Islet of Langerhans (tissue), 1 donor: ENCODE results near the gene INPP1.
A peak's percentile ranks its signal among the peaks of the same experiment; 100 is the strongest.

ENCODE experiments used
- FAIRE-seq: peaks from one replicate; lab custom pipeline; 2011; peaks lifted over from hg19 to GRCh38; lab: Jason Lieb, UNC

The INPP1 gene

GRCh38 chr2:190362894-190363293, 19.5 kb downstream of the INPP1 start:
- no peak for FAIRE-seq

- FAIRE-seq = no peak
These were observed 22.3 kb downstream of the INPP1 start for GRCh38 chr2:190365499-190366204.

GRCh38 chr2:190366248-190366753, 22.9 kb downstream of the INPP1 start:
- FAIRE-seq = no peak

GRCh38 chr2:190367091-190367490, 23.7 kb downstream of the INPP1 start:
- FAIRE-seq = no peak

GRCh38 chr2:190369635-190370034, 26.2 kb downstream of the INPP1 start:
- no peak for FAIRE-seq

- FAIRE-seq = no peak
These were observed 32.7 kb downstream of the INPP1 start for GRCh38 chr2:190376083-190376482.

GRCh38 chr2:190376591-190377245, 33.3 kb downstream of the INPP1 start:
- FAIRE-seq = no peak

GRCh38 chr2:190378880-190379237, 35.5 kb downstream of the INPP1 start:
- FAIRE-seq = no peak

GRCh38 chr2:190379249-190379964, 36.0 kb downstream of the INPP1 start:
- no peak for FAIRE-seq

- FAIRE-seq = no peak
These were observed 37.6 kb downstream of the INPP1 start for GRCh38 chr2:190380962-190381412.

- FAIRE-seq = peak; percentile 84
These were observed 39.5 kb downstream of the INPP1 start for GRCh38 chr2:190382851-190383250.

- FAIRE-seq = no peak
These were observed 44.0 kb downstream of the INPP1 start for GRCh38 chr2:190387422-190387821.

- no peak for FAIRE-seq
These were observed 52.9 kb downstream of the INPP1 start for GRCh38 chr2:190396271-190396670.

GRCh38 chr2:190402986-190403603, 59.7 kb downstream of the INPP1 start:
- FAIRE-seq = no peak

GRCh38 chr2:190404487-190404886, 61.1 kb downstream of the INPP1 start:
- no peak for FAIRE-seq

GRCh38 chr2:190405070-190405469, 61.7 kb downstream of the INPP1 start:
- FAIRE-seq = no peak

GRCh38 chr2:190405995-190406394, 62.6 kb downstream of the INPP1 start:
- no peak for FAIRE-seq

- FAIRE-seq = no peak
These were observed 63.4 kb downstream of the INPP1 start for GRCh38 chr2:190406805-190407204.

GRCh38 chr2:190407246-190407661, 63.9 kb downstream of the INPP1 start:
- no peak for FAIRE-seq

- FAIRE-seq = no peak
These were observed 64.5 kb downstream of the INPP1 start, which contains the start of gene MFSD6 for GRCh38 chr2:190407662-190408537. TSS of gene MFSD6 (plus strand) at chr2:190408355. CDS start at chr2:190436030, 27,675 bp downstream.

GRCh38 chr2:190408538-190409271, 65.3 kb downstream of the INPP1 start:
- no peak for FAIRE-seq
